ENCODE measurements around the gene CSTF3.
A peak's percentile ranks its signal among the peaks of the same experiment; 100 is the strongest.
"Not testable (repeated sequence)": the region's sequence is repeated elsewhere in the genome, so short reads cannot be mapped to it uniquely, and the experiment has no call there.

CSTF3 gene

GRCh38 chr11:33083918-33084317, 77.4 kb downstream of the CSTF3 start:
- no peak for DNase-seq (ENCODE audit: low read depth)

GRCh38 chr11:33072465-33072864, 88.8 kb downstream of the CSTF3 start:
- no peak for DNase-seq (ENCODE audit: low read depth)

GRCh38 chr11:33068611-33069340, 92.5 kb downstream of the CSTF3 start:
- DNase-seq (ENCODE audit: low read depth): no peak

GRCh38 chr11:33067294-33067693, 94.0 kb downstream of the CSTF3 start:
- no peak for DNase-seq (ENCODE audit: low read depth)

GRCh38 chr11:33065445-33066178, 95.7 kb downstream of the CSTF3 start:
- DNase-seq (ENCODE audit: low read depth): peak; percentile 26

GRCh38 chr11:33064866-33065265, 96.4 kb downstream of the CSTF3 start:
- no peak for DNase-seq (ENCODE audit: low read depth)

- DNase-seq (ENCODE audit: low read depth): no peak
These were observed 97.1 kb downstream of the CSTF3 start for GRCh38 chr11:33064033-33064825.

GRCh38 chr11:33063326-33063881, 97.9 kb downstream of the CSTF3 start:
- no peak for DNase-seq (ENCODE audit: low read depth)

GRCh38 chr11:33062137-33062536, 99.1 kb downstream of the CSTF3 start:
- DNase-seq (ENCODE audit: low read depth): no peak

- no peak for DNase-seq (ENCODE audit: low read depth)
These were observed 101.0 kb downstream of the CSTF3 start for GRCh38 chr11:33060271-33060670.

- no peak for DNase-seq (ENCODE audit: low read depth)
These were observed 101.8 kb downstream of the CSTF3 start for GRCh38 chr11:33059331-33060007.

GRCh38 chr11:33057284-33057683, 104.0 kb downstream of the CSTF3 start:
- no peak for DNase-seq (ENCODE audit: low read depth)

- no peak for DNase-seq (ENCODE audit: low read depth)
These were observed 105.9 kb downstream of the CSTF3 start for GRCh38 chr11:33055375-33055774.

GRCh38 chr11:33052231-33052630, 109.0 kb downstream of the CSTF3 start:
- DNase-seq (ENCODE audit: low read depth): no peak

GRCh38 chr11:33049565-33050408, 111.5 kb downstream of the CSTF3 start:
- DNase-seq (ENCODE audit: low read depth): not testable (repeated sequence)

GRCh38 chr11:33048701-33049100, 112.6 kb downstream of the CSTF3 start:
- DNase-seq (ENCODE audit: low read depth): not testable (repeated sequence)

- DNase-seq (ENCODE audit: low read depth): no peak
These were observed 115.6 kb downstream of the CSTF3 start for GRCh38 chr11:33045551-33046255.

- DNase-seq (ENCODE audit: low read depth): no peak
These were observed 117.0 kb downstream of the CSTF3 start for GRCh38 chr11:33044285-33044756.

- DNase-seq (ENCODE audit: low read depth): no peak
These were observed 118.0 kb downstream of the CSTF3 start for GRCh38 chr11:33043221-33043830.
